ENCODE data around the gene FAM167B.

DNA sequence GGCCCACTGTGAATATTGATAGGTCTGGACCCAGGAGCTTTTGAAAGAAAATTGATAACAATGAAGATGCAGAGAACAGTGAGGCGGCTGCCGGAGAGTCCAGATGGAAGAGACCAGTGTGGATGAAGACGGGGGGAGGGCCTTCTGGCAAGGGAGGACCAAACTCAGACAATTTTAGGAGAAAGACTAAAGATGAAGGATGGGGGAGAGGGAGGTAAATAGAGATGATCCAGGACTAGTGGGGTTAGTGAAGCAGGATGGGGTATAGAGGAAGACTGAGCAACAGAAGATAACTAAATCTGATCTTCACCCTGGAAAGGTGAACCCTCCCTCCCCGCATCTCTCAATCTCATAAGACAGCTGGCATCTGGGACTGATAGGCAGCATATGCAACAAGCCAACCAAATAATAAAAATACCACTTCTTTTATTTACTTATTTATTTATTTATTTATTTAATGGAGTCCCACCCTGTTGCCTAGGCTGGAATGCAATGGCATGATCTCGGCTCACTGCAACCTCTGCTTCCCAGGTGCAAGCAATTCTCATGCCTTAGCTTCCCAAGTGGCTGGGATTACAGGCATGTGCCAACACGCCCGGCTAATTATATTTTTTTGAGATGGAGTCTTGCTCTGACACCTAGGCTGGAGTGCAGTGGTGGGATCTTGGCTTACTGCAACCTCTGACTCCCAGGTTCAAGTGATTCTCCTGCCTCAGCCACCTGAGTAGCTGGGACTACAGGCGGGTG, 14.3 kb upstream of the FAM167B start:
- TF ChIP-seq, protein P1, sequence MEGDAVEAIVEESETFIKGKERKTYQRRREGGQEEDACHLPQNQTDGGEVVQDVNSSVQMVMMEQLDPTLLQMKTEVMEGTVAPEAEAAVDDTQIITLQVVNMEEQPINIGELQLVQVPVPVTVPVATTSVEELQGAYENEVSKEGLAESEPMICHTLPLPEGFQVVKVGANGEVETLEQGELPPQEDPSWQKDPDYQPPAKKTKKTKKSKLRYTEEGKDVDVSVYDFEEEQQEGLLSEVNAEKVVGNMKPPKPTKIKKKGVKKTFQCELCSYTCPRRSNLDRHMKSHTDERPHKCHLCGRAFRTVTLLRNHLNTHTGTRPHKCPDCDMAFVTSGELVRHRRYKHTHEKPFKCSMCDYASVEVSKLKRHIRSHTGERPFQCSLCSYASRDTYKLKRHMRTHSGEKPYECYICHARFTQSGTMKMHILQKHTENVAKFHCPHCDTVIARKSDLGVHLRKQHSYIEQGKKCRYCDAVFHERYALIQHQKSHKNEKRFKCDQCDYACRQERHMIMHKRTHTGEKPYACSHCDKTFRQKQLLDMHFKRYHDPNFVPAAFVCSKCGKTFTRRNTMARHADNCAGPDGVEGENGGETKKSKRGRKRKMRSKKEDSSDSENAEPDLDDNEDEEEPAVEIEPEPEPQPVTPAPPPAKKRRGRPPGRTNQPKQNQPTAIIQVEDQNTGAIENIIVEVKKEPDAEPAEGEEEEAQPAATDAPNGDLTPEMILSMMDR (IDR thresholded peaks at IDR 0.05): no peak
- TF ChIP-seq SMC3 (IDR thresholded peaks at IDR 0.05; ENCODE audit: low read depth, low read length): no peak
- TF ChIP-seq MXI1 (IDR thresholded peaks at IDR 0.05; ENCODE audit: low read depth, low read length): no peak
- no peak for TF ChIP-seq SIN3A (IDR thresholded peaks at IDR 0.05; ENCODE audit: borderline replicate concordance, low read depth, low read length)
- TF ChIP-seq POLR2AphosphoS5 (IDR thresholded peaks at IDR 0.05; ENCODE audit: low read depth, low read length): no peak
- TF ChIP-seq, protein P2, sequence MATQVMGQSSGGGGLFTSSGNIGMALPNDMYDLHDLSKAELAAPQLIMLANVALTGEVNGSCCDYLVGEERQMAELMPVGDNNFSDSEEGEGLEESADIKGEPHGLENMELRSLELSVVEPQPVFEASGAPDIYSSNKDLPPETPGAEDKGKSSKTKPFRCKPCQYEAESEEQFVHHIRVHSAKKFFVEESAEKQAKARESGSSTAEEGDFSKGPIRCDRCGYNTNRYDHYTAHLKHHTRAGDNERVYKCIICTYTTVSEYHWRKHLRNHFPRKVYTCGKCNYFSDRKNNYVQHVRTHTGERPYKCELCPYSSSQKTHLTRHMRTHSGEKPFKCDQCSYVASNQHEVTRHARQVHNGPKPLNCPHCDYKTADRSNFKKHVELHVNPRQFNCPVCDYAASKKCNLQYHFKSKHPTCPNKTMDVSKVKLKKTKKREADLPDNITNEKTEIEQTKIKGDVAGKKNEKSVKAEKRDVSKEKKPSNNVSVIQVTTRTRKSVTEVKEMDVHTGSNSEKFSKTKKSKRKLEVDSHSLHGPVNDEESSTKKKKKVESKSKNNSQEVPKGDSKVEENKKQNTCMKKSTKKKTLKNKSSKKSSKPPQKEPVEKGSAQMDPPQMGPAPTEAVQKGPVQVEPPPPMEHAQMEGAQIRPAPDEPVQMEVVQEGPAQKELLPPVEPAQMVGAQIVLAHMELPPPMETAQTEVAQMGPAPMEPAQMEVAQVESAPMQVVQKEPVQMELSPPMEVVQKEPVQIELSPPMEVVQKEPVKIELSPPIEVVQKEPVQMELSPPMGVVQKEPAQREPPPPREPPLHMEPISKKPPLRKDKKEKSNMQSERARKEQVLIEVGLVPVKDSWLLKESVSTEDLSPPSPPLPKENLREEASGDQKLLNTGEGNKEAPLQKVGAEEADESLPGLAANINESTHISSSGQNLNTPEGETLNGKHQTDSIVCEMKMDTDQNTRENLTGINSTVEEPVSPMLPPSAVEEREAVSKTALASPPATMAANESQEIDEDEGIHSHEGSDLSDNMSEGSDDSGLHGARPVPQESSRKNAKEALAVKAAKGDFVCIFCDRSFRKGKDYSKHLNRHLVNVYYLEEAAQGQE (IDR thresholded peaks at IDR 0.05; ENCODE audit: low read depth, low read length): no peak
- TF ChIP-seq RAD21 (IDR thresholded peaks at IDR 0.05; ENCODE audit: low read length): no peak
- no peak for TF ChIP-seq NFIC (IDR thresholded peaks at IDR 0.05; ENCODE audit: borderline replicate concordance)
- TF ChIP-seq MEF2A (IDR thresholded peaks at IDR 0.05; ENCODE audit: borderline replicate concordance, low read depth): no peak
